GM12864 (cell line): ENCODE measurements around the gene SPATA1.

Source experiments
- DNase-seq: peaks from one replicate; pipeline ENCODE4 v3.0.0-alpha.2; 2011; ENCODE audit warnings: low read depth
- H3K4me3 ChIP-seq: 2 replicates; pipeline ENCODE4 v1.5.1; 2011; ENCODE audit warnings: mild to moderate bottlenecking, low read depth, low read length, control low read depth
- CTCF ChIP-seq: IDR thresholded peaks from 2 replicates; pipeline ENCODE4 v1.5.1; 2011; ENCODE audit warnings: low read depth, mild to moderate bottlenecking, moderate library complexity, low read length, control low read depth, inconsistent platforms; ENCODE audit errors: missing control alignments

The SPATA1 gene

GRCh38 chr1:84603223-84603622 is 97.0 kb downstream of the SPATA1 start:
- H3K4me3 ChIP-seq, result no peak overlapping the region
- TF ChIP-seq CTCF, result no peak
- no peak for DNase-seq

- DNase-seq, result no peak
- TF ChIP-seq CTCF, result no peak
- H3K4me3 ChIP-seq, result no peak overlapping the region
These were observed 98.0 kb downstream of the SPATA1 start for GRCh38 chr1:84603941-84604830.

GRCh38 chr1:84605157-84605556 is 99.0 kb downstream of the SPATA1 start:
- H3K4me3 ChIP-seq, result no peak overlapping the region
- no peak for DNase-seq

GRCh38 chr1:84606977-84607376 is 100.8 kb downstream of the SPATA1 start:
- DNase-seq, result no peak
- no peak for TF ChIP-seq CTCF
- H3K4me3 ChIP-seq, result no peak overlapping the region

More at GRCh38 chr1:84605157-84605556, 99.0 kb downstream of the SPATA1 start:
- TF ChIP-seq CTCF, result no peak

GRCh38 chr1:84611091-84611490 is 104.9 kb downstream of the SPATA1 start:
- no peak overlapping the region for H3K4me3 ChIP-seq
- no peak for TF ChIP-seq CTCF
- DNase-seq, result no peak

- no peak for TF ChIP-seq CTCF
- no peak for DNase-seq
- H3K4me3 ChIP-seq, result no peak overlapping the region
These were observed 105.6 kb downstream of the SPATA1 start for GRCh38 chr1:84611796-84612195.

GRCh38 chr1:84613026-84613425 is 106.8 kb downstream of the SPATA1 start:
- no peak for DNase-seq
- TF ChIP-seq CTCF, result no peak

More at GRCh38 chr1:84613026-84613425, 106.8 kb downstream of the SPATA1 start:
- no peak overlapping the region for H3K4me3 ChIP-seq
